D721Med (cell line): ENCODE results near the gene PLEKHG1.

Source experiments
- DNase-seq: peaks from one replicate; pipeline ENCODE4 v3.0.0; 2011; ENCODE audit warnings: low spot score; ENCODE audit not compliant: insufficient read length
- FAIRE-seq: peaks from 2 replicates; lab custom pipeline; 2011; peaks lifted over from hg19 to GRCh38; lab: Jason Lieb, UNC
- TF ChIP-seq, protein P1 (sequence below): IDR thresholded peaks from 2 replicates; pipeline ENCODE4 v1.5.1; 2012; ENCODE audit warnings: mild to moderate bottlenecking, control low read depth; ENCODE audit not compliant: insufficient read depth; ENCODE audit errors: missing control alignments

PLEKHG1 gene

GRCh38 chr6:150622941-150623874 lies 23.5 kb downstream of the PLEKHG1 start:
- DNase-seq (no peak), FAIRE-seq (no peak)
- TF ChIP-seq, protein P1, sequence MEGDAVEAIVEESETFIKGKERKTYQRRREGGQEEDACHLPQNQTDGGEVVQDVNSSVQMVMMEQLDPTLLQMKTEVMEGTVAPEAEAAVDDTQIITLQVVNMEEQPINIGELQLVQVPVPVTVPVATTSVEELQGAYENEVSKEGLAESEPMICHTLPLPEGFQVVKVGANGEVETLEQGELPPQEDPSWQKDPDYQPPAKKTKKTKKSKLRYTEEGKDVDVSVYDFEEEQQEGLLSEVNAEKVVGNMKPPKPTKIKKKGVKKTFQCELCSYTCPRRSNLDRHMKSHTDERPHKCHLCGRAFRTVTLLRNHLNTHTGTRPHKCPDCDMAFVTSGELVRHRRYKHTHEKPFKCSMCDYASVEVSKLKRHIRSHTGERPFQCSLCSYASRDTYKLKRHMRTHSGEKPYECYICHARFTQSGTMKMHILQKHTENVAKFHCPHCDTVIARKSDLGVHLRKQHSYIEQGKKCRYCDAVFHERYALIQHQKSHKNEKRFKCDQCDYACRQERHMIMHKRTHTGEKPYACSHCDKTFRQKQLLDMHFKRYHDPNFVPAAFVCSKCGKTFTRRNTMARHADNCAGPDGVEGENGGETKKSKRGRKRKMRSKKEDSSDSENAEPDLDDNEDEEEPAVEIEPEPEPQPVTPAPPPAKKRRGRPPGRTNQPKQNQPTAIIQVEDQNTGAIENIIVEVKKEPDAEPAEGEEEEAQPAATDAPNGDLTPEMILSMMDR = no peak

GRCh38 chr6:150624191-150624590 lies 24.5 kb downstream of the PLEKHG1 start:
- DNase-seq (no peak), FAIRE-seq (no peak)
- TF ChIP-seq, protein P1 = no peak

DNA sequence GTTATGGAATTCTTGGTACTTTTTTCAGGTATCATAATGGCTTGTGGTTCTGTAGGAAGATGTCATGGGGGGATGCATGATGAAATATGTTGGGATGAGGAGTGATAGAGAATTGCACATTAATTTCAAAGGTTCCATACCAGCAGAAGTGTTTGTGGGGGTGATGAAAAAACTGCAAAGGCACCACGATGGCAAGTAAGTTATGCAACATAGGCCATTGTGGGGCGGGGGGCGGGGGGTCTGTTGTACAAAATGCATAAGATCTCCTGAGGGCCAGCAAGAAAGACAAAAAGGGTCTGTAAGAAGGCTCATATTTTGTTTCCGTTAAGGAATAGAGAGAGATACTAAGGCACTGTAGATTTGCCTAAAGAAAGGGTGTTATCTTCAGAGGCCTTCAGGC lies 26.2 kb downstream of the PLEKHG1 start:
- FAIRE-seq (no peak), DNase-seq (no peak)
- TF ChIP-seq, protein P1 = no peak

DNA sequence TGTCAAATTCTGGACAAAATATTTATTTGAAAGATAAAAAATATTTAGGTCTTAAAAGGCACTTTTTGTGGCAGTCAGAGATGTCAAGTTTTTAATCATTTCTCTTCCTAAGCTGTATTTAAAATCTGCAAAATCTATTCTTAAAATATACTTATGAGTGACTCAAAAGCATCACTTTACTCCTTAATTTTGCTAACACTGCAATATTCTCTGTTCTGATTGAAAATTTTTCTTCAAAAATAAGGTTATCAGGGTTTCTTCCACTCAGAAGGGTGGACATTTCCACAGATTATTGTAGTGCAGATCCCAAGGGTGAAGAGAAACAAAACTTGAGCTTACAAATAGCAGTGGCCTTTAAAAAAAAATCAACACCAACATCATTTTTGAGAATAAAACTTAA lies 27.5 kb downstream of the PLEKHG1 start:
- FAIRE-seq (no peak), DNase-seq (no peak)
- TF ChIP-seq, protein P1 = no peak

DNA sequence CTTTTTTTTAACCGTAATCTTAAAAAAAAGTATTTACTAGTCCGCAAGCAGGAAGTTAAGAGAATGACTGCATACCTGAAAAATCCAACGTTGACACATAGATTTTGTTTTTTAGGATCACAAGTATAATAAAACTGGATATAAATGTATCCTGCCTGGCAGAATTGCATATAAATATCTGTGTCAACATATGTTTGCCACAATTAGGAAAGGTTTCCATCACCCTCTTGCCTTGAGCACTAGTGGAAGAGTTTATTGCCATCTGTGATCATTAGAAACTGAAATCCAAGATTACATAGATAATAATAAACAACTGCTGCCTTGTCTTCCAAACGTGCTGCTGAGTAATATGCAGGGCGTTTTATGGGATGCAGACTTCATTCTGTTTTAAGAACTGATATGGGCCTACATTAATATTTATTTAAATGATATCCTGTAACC lies 27.9 kb downstream of the PLEKHG1 start:
- no peak for DNase-seq
- FAIRE-seq = no peak
- TF ChIP-seq, protein P1 = no peak

GRCh38 chr6:150628908-150629307 lies 29.2 kb downstream of the PLEKHG1 start:
- TF ChIP-seq, protein P1 = no peak
- no peak for DNase-seq
- no peak for FAIRE-seq

GRCh38 chr6:150631283-150631983 lies 31.7 kb downstream of the PLEKHG1 start:
- no peak for DNase-seq
- TF ChIP-seq, protein P1 = no peak
- no peak for FAIRE-seq
